HG02970 (cell line): ENCODE data around the gene MGARP.
A peak's percentile ranks its signal among the peaks of the same experiment; 100 is the strongest.
"Not testable (repeated sequence)": the region's sequence is repeated elsewhere in the genome, so short reads cannot be mapped to it uniquely, and the experiment has no call there.

ENCODE experiments used
- ATAC-seq: cut with Tn5 transposase; IDR thresholded peaks from one replicate; pipeline ENCODE4 v1.9.1; 2021; ENCODE audit warnings: mild to moderate bottlenecking, moderate library complexity, moderate number of reproducible peaks; ENCODE audit not compliant: unreplicated experiment, low FRiP score

MGARP gene

DNA sequence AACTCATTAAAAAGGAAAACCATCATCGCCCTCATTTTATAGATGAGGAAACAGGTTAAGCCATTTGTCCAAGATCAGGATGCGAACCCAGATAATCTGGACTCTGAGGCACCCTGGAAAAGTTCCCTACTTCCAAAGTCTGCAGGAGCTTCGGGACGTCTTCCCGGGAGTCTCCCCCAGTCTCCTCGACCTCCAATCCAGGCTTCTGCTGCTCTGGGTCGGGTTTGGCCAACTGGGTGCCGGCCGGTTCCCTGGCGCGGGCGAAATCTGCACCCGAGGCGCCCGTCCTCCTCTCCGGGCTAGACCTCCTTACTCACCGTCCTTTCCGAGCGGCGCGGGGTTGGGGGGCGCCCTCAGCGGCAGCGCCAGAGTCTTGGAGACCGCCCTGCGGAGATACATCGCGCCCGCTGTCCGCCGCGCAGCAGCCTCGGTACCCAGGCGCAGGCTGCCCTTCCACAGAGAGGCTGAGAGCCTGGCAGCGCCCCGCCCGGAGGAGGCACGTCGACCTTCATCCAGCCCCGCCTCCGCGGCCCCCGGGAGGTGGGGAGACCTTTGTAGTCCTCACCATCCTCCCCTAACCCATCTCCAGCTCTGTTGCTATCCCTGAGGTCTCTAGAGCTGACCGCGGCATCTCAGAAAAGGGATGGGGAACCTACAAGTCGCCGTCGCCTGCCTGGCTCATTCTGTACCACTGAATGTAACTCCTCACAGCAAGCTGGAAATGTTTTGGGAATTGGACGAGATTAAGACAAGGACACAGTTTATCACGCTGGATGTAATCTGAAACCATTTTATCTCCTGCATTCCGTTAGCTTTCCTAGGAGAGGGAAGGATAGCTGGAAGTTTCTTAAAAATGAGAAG lies at the start of gene MGARP:
Gene MGARP (minus strand): TSS at position 466 of the 861 bp plus-strand sequence. CDS start 67 bp downstream, at position 399.
- ATAC-seq = no peak

DNA sequence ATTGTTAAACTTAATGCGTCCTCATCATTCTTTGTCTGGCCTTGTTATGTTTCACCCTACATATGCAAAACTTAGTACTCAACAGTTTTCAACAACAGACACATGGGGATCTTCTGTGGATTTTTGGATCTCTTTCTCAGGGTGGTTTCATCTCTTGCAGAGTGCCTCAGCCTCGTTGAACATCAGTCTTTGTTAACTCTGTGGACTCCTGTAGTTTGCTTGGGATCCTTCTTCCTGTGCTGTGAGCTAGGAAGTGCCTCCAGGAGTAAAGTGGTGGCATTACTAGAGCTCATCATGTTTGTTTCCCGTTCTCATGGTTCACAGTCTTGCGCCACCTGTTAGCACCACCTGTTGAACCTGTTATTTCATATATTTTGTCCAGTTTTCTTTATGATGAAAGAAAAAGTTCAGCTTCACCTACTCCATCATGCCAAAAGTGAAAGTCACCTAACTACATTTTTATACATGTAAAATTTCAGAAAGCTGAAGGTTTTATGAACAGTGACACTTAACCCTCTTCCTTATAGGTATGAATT lies 49.7 kb upstream of the MGARP start:
- no peak for ATAC-seq

DNA sequence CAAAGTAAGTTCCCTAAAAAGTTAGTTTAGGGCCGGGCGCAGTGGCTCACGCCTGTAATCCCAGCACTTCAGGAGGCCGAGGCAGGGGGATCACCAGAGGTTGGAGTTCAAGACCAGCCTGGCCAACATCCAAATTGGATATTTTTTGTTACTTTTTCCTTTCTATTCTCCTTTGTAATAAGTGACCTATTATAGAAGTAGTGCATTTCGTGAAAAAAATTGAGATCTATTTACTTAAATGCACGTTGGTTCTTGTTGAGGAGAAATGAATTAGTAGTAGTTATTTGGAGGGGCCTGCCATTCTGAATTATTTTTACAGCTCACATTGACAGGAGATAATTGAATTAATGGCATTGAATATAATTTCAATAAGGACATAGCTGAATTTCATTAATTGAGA lies 44.6 kb upstream of the MGARP start:
- no peak for ATAC-seq

DNA sequence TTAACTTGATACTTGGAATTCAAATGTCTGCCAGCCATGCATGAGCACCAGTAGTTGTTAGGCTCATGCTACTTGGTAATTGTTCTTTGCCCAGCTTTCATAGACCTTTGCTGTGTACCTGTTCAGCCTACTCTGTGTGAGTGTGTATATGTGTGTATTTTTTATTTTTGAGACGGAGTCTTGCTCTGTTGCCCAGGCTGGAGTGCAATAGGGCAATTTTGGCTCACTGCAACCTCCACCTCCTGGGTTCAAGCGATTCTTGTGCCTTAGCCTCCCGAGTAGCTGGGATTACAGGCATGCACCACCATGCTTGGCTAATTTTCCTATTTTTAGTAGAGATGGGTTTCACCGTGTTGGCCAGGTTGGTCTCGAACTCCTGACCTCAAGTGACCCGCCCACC lies 42.5 kb upstream of the MGARP start:
- not testable (repeated sequence) for ATAC-seq

DNA sequence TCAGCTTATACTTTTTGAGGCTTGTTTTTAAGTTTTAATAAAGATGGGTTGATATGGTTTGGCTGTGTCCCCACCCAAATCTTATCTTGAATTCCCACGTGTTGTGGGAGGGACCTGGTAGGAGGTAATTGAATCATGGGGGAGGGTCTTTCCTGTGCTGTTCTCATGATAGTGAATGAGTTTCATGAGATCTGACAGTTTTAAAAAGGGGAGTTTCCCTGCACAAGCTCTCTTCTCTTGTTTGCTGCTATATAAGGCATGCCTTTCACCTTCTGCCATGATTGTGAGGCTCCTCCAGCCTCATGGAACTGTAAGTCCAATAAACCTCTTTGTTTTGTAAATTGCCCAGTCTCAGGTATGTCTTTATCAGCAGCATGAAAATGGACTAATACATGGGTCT lies 42.0 kb upstream of the MGARP start:
- not testable (repeated sequence) for ATAC-seq

DNA sequence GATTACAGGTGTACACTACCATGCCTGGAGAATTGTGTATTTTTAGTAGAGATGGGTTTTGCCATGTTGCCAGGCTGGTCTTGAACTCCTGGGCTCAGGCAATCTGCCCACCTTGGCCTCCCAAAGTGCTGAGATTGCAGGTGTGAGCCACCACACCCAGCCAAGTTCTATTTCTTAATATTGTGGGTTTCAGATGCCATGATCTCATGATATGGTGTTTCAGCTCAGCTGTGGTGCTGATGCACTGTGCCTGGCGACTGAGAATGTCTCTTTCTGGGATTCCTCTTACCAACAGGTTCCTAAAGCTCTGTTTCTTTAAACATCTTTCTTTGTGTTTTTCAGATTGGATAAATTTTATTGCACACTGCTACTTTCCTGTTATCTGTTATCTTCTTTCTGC lies 39.5 kb upstream of the MGARP start:
- no peak for ATAC-seq

DNA sequence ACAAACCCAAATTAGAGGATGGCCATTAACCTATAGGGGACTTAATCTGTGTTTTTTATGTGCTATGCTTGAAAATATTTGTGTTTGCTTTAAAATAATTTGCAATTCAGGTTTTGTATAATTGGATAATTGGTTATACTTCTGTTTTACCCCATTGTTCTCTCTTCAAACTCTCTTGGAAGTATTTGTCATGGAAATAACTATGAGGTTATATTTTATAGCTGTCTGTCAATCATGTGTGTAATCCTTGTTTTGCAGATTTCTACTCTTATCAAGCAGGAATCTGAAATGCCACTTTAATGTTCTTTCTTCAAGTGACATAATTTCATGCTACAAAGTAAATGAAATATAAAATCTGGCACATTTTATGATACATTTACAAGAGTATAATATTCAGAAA lies 37.6 kb upstream of the MGARP start:
- ATAC-seq = no peak

DNA sequence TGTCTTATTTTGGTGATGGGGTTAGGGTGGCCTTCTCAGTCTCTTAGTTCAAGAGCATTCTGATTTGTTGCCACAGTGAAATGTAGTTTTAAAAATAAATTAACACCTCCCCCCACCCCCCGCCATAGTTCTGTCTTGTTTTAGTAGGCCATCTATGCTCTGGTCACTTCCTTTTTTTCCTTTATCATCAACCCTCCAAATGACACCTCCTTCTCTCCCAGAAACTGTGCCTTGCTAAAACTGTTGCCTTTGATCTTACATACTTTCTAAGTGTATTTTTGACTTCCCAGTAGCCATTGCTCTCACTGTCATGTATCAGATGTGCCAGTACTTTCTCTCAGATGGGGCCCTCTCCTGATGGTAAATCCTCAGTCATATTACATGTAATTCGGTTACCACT lies 36.7 kb upstream of the MGARP start:
- no peak for ATAC-seq

DNA sequence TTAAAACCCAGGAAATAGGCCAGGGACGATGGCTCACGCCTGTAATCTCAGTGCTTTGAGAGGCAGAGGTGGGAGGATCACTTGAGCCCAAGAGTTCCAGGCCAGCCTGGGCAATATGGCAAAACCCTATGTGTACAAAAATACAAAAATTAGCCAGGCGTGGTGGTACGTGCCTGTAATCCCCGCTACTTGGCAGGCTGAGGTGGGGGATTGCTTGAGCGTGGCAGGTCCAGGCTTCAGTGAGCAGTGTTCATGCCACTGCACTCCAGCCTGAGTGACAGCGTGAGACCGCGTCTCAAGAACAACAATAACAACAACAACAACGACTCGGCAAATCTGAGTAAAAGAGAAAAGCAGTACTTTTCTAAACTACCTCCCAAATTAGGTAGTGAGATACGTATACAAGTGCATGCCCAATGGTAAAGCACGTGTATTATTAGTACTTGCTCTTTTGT lies 35.2 kb upstream of the MGARP start:
- no peak for ATAC-seq

DNA sequence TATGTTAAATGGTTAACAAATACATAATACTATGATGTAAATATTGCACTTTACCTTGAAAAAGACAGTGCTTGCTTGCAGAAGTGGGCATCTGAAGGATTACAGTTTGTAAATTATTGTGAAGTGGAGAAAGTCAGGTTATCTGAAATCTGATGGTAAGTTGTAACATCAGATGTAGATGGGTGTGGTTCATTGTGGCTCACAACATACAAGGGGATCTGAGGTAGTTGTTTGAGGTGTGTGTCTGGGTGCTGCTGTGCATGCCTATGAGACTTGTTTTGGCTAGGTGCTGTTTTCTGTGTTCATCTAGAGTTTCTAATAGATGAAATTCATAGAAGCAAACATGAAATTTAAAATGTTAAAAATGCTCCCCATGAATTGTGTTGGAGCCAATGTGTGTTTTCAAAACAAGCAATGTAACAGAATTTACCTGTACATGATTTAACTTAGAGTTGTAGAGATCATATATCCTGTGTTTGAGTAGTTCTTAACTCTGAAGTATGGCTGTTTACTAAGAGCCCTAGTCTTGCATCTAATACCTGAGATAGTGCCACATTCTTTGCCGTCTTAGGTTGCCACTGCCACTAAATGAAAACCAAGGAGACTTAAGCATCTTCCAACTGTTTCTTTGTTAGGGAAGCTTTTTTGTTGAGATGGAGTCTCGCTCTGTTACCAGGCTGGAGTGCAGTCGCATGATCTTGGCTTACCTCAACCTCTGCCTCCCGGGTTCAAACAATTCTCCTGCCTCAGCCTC lies 34.2 kb upstream of the MGARP start:
- no peak for ATAC-seq

DNA sequence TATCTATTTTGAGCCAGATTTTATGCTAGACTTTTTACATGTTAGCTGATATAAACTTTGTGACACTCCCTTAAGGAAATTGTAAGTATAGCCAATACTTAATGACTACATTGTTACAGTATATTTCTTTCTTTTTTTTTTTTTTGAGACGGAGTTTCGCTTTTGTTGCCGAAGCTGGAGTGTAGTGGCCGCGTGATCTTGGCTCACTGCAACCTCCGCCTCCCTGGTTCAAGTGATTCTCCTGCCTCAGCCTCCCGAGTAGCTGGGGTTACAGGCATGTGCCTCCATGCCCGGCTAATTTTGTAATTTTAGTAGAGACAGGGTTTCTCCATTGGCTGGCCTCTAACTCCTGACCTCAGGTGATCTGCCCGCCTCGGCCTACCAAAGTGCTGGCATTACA lies 33.4 kb upstream of the MGARP start:
- not testable (repeated sequence) for ATAC-seq

DNA sequence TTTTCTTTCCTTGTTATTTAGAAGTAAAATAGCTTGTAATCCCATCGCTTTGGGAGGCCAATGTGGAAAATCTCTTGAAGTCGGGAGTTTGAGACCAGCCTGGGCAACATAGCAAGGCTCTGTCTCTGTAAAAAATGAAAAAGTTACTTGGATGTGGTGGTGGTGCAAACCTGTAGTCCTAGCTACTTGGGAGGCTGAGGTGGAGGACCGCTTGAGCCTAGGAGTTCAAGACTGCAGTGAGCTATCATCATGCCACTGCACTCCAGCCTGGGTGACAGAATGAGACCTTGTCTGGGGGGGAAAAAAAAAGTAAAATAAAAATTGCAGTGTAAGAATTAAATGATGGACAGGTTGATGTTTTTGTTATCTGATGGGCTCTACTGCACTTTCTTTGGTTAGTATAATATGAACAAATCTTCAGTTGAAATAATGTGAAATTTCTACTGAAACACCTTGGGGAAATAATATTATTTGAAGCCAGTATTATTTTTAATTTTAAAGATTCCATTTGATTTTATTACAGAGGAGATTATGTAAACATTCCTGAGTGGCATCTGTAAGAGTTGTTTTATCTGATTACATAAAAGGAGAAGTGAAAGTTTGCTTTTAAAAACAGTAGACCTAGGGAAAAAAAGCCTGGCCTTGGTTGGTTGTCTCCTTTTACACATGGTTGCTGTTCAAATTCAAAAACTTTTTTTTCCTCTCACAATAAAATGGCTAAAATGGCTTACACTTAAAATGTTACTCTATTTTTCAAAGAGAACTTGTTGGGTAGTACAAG lies 32.7 kb upstream of the MGARP start:
- no peak for ATAC-seq

DNA sequence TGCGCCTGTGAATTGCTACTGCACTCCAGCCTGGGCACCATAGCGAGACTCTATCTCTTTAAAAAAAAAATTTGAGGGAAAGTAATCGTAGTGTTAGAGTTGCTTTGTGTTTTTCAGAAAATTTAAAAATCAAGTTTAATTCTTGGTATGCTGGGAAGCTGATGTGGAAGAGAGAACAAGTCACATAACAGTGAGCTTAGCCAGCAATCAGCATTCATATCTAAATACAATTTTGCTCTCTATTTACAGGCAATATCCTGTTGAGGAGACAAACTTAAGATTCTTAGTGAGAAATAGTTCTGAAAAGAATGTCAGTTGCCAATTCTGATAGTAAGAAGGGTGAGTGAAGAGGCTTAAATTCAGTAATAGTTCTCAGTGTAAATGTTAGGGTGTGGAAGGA lies 31.9 kb upstream of the MGARP start:
- no peak for ATAC-seq

DNA sequence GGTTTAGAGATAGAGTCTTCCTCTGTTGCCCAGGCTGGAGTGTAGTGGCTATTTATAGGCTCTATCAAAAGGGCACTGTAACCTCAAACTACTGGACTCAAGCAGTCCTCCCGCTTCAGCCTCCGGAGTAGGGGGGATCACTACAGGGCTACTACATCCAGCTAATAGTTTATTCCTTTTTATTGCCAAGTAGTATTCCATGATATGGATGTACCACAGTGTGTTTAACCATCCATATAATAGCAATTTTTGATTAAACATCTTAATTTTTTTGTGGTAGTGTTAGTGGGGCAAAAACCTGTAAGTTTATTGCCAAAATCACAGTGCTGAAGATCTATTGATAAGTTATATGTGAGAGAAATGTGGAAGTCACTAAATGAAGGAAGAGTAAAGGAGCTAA lies 24.9 kb upstream of the MGARP start:
- no peak for ATAC-seq

DNA sequence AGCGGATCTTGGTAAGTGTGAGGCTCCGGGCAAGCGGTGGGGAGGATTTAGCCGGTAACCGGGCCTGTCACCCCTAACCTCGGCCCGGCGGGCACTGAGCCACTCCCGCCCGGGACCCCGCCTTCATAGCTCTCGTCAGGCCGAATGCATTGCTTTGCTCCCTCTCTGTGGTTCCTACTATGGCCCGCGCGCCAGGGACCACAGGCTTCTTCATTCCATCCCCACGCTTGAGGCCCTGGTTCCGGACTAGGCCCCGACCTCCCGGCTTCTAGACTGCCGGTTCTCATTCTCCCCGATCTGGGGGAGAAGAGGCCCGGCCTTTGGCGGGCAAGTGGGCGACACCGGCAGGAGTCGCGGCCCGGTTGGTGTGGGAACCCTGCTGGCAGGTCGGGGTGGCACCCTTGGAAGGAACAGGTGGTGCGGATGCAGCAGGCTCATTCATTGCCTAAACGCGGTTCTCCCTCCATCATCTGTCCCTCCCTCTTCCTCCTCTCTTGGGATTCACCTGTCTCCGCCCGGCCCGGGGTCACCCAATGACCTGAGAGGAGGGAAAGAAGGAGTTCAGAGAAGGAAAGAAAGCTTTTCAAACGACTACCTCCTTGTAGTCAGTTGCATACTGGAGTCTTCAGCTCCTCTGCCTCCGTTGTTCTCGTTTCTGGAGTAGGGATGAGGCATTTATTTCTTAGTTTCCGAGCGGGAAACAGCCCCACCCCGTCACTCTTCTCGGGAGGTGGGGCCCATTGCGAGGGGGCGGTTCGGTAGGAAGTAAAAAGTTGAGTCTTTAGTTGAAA lies 22.0 kb upstream of the MGARP start, which contains the start of gene NDUFC1:
Gene NDUFC1 (minus strand): TSS at position 657 of the 791 bp plus-strand sequence. CDS start 6,679 bp downstream, outside the sequence.
- peak; percentile 33 for ATAC-seq

DNA sequence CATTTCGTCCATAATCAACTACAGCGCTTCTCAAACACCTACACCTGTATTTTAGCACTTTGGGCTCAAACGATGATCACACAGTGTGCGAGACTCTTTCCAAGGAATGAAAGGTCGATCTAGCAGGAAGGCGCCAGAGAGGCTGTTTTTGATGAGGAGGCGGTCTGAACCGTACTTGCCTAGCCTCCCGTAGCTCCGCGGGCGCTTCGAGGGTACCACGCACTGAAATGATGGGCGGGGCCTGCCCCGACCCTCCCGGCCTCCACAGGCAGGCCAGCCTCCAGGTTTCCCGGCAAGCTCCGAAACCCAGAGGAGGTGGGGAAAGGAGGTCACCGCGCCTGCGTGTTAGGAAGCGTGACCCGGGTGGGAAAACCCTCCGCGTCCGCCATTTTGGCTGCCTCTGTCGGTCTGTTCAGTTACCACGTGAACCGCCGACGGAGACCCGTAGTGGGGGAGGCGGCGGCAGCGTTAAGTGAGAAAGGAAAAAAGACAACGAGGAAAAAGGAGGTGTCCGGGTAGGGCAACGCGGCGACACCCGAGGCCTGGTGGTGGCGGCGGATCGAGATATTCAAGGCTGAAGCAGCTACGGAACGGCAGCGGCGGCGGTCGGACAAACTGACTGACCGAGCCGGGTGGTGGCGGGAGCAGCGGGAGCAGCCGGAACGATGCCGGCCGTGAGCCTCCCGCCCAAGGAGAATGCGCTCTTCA lies 21.2 kb upstream of the MGARP start, which contains the start of gene NAA15:
Gene NAA15 (plus strand): TSS at position 393 of the 708 bp plus-strand sequence. CDS start 273 bp downstream, at position 666.
- ATAC-seq = peak; percentile 86

DNA sequence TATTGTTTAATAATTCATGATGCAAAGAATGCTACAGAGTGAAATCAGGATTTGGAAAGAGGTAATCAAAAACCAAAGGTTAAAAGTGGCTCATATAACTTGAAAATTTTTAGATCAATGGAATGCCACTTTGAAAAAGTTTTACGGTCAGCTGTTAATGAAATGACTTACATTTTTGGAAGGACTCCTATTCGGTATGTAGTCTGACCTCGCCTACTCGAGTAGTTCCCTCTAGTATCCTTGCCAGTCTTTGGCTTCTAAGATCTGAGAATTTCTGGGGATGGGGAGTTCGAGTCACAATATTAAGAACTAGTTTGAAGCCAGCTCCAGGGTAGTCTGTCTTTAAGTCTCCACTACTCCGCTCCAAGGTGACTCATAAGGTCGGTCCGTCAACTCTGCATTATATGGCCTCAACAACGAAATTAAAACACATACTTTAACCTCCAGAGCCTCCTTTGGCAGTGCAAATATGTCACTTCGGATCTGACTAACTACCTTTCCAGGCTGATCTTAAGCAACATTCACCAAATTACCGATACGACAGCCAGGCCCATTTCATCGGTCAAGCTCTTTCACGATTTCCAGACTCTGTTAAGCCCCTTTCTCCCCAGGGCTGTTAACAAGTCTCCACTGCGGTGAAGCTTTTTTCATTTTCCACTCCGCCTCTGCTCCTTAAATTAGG lies 20.5 kb upstream of the MGARP start:
- ATAC-seq = peak; percentile 3

DNA sequence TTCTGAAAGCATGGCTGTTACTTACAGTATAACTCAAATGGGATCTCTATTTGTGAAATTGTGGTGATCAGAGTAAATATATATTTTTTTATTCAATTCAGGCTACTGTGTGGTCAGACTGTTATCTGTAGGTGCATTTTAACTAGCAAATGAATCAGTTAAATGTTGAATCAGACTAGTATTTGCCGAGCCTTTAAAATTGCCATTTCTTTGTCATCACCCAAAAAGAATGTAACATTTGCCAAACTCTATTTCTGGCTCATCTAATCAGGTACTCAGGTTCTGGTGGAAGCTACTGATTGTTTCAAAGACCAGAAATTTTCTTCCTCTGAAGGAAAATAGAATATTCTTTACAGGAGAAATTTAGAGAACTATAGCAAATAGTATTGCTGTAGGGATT lies 19.5 kb upstream of the MGARP start:
- no peak for ATAC-seq
